KBM-7 (cell line): ENCODE results near the gene MEGF6.

Experiments used
- DNase-seq: peaks from one replicate; pipeline ENCODE4 v3.0.0-alpha.2; 2015
- in situ Hi-C: fragments of 300-500 bp; cut with MboI; formaldehyde crosslinking; loops from 2 replicates; pipeline ENCODE4 v1.14.3; 2020; ENCODE audit warnings: low sequenced_read_pairs, low pct_unique_long_range_greater_than_20kb, mixed read lengths

Gene MEGF6

GRCh38 chr1:3614755-3615742 is 3.7 kb upstream of the MEGF6 start:
- in situ Hi-C loops: no loop called here
- DNase-seq: peak; percentile 51

- DNase-seq: no peak
- in situ Hi-C loops: no loop called here
These were observed 815 bp upstream of the MEGF6 start for GRCh38 chr1:3612123-3612522.

- in situ Hi-C loops: no loop called here
- peak; percentile 88 for DNase-seq
These were observed 660 bp downstream of the MEGF6 start for GRCh38 chr1:3610527-3611169.

- in situ Hi-C loops: no loop called here
- no peak for DNase-seq
These were observed 1.4 kb downstream of the MEGF6 start for GRCh38 chr1:3609769-3610526.

GRCh38 chr1:3609016-3609768 is 2.1 kb downstream of the MEGF6 start:
- DNase-seq: peak; percentile 52
- in situ Hi-C loops: no loop called here

- in situ Hi-C loops: no loop called here
These were observed 3.2 kb downstream of the MEGF6 start for GRCh38 chr1:3608154-3608553.

GRCh38 chr1:3607703-3608065 is 3.6 kb downstream of the MEGF6 start:
- in situ Hi-C loops: no loop called here
- no peak for DNase-seq

More at GRCh38 chr1:3608154-3608553, 3.2 kb downstream of the MEGF6 start:
- no peak for DNase-seq

GRCh38 chr1:3606779-3607702 is 4.3 kb downstream of the MEGF6 start:
- no peak for DNase-seq
- in situ Hi-C loops: no loop called here

GRCh38 chr1:3604997-3605823 is 6.1 kb downstream of the MEGF6 start:
- in situ Hi-C loops: no loop called here
- DNase-seq: no peak

GRCh38 chr1:3604468-3604974 is 6.8 kb downstream of the MEGF6 start:
- in situ Hi-C loops: no loop called here

GRCh38 chr1:3603571-3604467 is 7.5 kb downstream of the MEGF6 start:
- no peak for DNase-seq
- in situ Hi-C loops: no loop called here

More at GRCh38 chr1:3604468-3604974, 6.8 kb downstream of the MEGF6 start:
- no peak for DNase-seq

- no peak for DNase-seq
- in situ Hi-C loops: no loop called here
These were observed 8.2 kb downstream of the MEGF6 start for GRCh38 chr1:3603156-3603555.

GRCh38 chr1:3602375-3602774 is 8.9 kb downstream of the MEGF6 start:
- DNase-seq: no peak
- in situ Hi-C loops: no loop called here

GRCh38 chr1:3601743-3602142 is 9.6 kb downstream of the MEGF6 start:
- in situ Hi-C loops: no loop called here
- DNase-seq: no peak

GRCh38 chr1:3600354-3600753 is 11.0 kb downstream of the MEGF6 start:
- in situ Hi-C loops: no loop called here
- DNase-seq: no peak

- in situ Hi-C loops: no loop called here
- no peak for DNase-seq
These were observed 11.5 kb downstream of the MEGF6 start for GRCh38 chr1:3599816-3600215.
